Stimulated activated CD4-positive, alpha-beta T cell treated with anti-CD3 and anti-CD28 coated beads, Interleukin-4, amount 100 ng/mL, for 48 hours (primary cell): ENCODE data around the gene RLN3.

Source experiments
- DNase-seq, 2 donors: peaks; one replicate each; pipeline ENCODE4 v3.0.0-alpha.2; 2020; ENCODE audit warnings: low read depth in 2 of 2

Gene RLN3

GRCh38 chr19:14054099-14054498, 26.2 kb downstream of the RLN3 start:
- DNase-seq, result no peak

GRCh38 chr19:14054721-14055120, 26.8 kb downstream of the RLN3 start:
- no peak for DNase-seq

GRCh38 chr19:14055396-14055795, 27.4 kb downstream of the RLN3 start:
- no peak for DNase-seq

GRCh38 chr19:14056069-14056666, 28.2 kb downstream of the RLN3 start:
- DNase-seq, result no peak

GRCh38 chr19:14056741-14057356, 28.9 kb downstream of the RLN3 start:
- no peak for DNase-seq

- no peak for DNase-seq
These were observed 30.5 kb downstream of the RLN3 start for GRCh38 chr19:14058182-14059092.

- peak in 1 of 2 donors; percentile 45 for DNase-seq
These were observed 31.1 kb downstream of the RLN3 start for GRCh38 chr19:14059093-14059480.

- no peak for DNase-seq
These were observed 31.8 kb downstream of the RLN3 start for GRCh38 chr19:14059652-14060155.

- no peak for DNase-seq
These were observed 33.3 kb downstream of the RLN3 start for GRCh38 chr19:14061081-14061749.

- DNase-seq, result no peak
These were observed 34.0 kb downstream of the RLN3 start, which contains the start of gene PALM3 for GRCh38 chr19:14061751-14062557. Gene PALM3 (minus strand): TSS chr19:14062076. CDS start chr19:14061980, 96 bp downstream.

- no peak for DNase-seq
These were observed 34.6 kb downstream of the RLN3 start for GRCh38 chr19:14062558-14062855.

- DNase-seq, result no peak
These were observed 35.2 kb downstream of the RLN3 start for GRCh38 chr19:14063105-14063504.

- no peak for DNase-seq
These were observed 38.2 kb downstream of the RLN3 start for GRCh38 chr19:14066134-14066533.

GRCh38 chr19:14070268-14071050, 42.5 kb downstream of the RLN3 start:
- no peak for DNase-seq

GRCh38 chr19:14072535-14073260, 44.8 kb downstream of the RLN3 start, which contains the start of gene MISP3:
Gene MISP3 (plus strand): TSS chr19:14072786. CDS start chr19:14073310, 524 bp downstream.
- no peak for DNase-seq

GRCh38 chr19:14073261-14073924, 45.4 kb downstream of the RLN3 start:
- peak; percentile 63 to 66 for DNase-seq

GRCh38 chr19:14073925-14074838, 46.2 kb downstream of the RLN3 start:
- no peak for DNase-seq

GRCh38 chr19:14078411-14078810, 50.5 kb downstream of the RLN3 start:
- no peak for DNase-seq
